CD4-positive, alpha-beta T cell treated with Interleukin-1 beta for 1 hour (primary cell): ENCODE results near the gene SPATA2.

Experiments used
- DNase-seq, 2 donors: peaks; one replicate each; pipeline ENCODE4 v3.0.0-alpha.2; 2020 to 2022

The SPATA2 gene

DNA sequence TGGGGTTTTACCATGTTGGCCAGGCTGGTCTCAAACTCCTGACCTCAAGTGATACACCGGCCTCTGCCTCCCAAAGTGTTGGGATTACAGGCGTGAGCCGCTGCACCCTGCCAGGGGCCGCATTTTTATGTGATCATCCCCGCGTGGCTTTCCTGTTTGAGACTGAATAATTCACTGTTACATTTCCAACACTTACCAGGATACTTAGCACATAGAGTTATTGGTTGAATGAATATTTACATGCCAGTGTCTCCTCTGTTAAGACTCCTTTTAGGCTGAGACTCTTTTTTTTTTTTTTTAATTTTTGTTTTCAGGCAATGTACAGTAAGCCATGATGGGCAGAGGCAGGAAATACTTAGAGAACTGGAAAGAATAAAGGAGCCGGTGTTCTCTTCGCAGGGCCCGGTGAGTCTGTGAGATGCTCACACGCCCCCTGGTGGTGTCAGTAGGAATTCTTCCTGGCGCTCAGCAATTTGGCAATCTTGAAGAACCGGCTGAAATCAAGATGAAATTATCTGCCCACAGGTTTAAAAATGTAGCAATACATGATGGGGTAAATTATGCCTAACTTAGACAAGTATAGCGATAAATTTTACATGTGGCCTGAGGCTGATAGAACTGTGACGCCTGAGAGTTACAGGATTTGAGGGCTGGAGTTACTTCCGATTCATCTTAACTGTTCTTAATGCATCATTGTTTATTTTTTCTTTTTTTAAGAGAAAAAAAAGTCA lies 13.2 kb upstream of the SPATA2 start:
- DNase-seq, result peak; percentile 79 to 85

DNA sequence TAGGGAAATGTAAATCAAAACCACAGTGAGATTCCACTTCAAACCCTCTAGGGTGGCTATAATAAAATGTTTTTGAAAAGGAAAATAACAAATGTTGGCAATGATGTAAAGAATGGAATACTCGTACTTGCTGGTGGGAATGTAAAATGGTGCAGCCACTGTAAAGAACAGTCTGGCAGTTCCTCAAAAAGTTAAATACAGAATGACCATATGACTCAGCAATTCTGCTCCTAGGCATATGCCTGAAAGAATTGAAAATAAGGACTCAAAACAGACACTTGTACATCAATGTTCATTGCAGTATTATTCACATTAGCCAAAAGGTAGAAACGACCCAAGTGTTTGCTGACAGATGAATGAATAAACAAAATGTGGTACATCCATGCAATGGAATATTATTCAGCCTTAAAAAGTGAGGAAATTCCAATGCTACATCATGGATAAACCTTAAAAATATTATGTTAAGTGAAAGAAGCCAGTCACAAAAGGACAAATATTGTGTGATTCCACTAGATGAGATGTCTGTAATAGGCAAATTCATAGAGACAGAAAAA lies 10.6 kb upstream of the SPATA2 start:
- DNase-seq, result no peak

- no peak for DNase-seq
Measured at GRCh38 chr20:49924247-49924646, 8.9 kb upstream of the SPATA2 start.

- no peak for DNase-seq
Measured at GRCh38 chr20:49919461-49919860, 4.1 kb upstream of the SPATA2 start.

DNA sequence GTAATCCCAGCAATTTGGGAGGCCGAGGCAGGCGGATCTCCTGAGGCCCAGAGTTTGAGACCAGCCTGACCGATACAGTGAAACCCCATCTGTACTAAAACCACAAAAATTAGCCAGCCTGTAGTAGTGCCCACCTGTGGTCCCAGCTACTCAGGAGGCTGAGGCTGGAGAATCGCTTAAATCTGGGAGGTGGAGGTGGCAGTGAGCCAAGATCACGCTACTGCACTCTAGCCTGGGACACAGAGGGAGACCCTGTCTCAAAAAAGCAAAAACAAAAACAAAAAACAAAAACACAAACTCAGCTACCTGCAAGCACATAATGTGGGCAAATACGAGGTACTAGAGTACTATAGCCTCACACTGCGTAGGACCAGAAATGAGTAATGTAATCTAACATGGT lies 3.7 kb upstream of the SPATA2 start:
- no peak for DNase-seq

- no peak for DNase-seq
Measured at GRCh38 chr20:49918446-49918845, 3.1 kb upstream of the SPATA2 start.

GRCh38 chr20:49916146-49917002 lies 1.0 kb upstream of the SPATA2 start:
- no peak for DNase-seq

- no peak for DNase-seq
Measured at GRCh38 chr20:49915118-49915379, 280 bp downstream of the SPATA2 start.

- DNase-seq, result peak in 1 of 2 donors; percentile 40
Measured at GRCh38 chr20:49914310-49915117, 815 bp downstream of the SPATA2 start.

DNA sequence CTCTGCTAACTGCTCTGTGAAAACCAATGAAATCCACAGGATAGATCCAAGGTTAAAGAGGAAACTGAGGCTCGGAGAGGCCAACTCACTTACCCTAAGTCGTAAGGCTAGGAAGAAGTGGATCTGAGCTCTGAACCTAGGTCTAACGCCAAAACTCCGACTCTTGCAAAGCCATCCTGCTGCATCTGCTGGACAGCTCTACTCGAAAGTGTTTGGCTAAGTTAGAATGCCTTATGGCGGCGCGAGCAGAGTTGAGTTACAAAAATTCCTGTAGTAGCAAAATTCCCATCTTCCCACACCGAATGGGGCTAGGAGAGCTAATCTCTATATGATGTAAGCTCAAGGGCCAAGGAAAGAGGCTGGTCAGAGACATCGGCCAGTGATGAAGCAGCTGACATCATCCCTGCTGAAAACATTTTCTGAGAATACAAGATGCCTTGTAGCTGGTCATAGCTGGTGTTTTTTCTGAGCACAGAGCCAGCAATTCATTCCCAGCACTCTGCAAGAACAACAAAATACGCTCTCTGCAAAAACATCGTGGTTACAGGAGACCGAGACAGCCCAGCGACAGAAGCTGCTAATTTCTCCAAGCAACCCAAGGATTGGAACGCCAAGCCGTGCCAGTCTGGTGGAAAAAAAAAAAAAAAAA lies 1.8 kb downstream of the SPATA2 start:
- DNase-seq, result no peak

DNA sequence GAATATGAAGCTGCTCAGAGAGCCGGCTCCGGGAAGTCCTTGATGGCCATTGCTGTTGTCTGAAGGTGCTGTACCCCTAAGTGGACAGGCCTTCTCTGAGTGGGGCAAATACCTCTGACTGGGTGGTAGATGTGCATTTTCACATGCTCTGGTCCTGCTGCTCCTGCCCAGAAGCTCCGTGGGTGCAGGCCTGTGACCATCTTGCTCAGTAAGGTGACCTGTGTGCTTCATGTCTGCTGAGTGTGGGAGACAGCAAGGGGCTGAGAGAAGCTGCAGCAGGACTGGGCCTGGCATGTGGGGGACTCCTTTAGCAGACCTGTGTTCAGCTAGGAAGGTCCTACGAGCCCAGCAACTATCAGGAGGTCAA lies 5.0 kb downstream of the SPATA2 start:
- DNase-seq, result no peak

- DNase-seq, result no peak
Measured at GRCh38 chr20:49909499-49910339, 5.6 kb downstream of the SPATA2 start.

- no peak for DNase-seq
Measured at GRCh38 chr20:49908258-49908565, 7.1 kb downstream of the SPATA2 start.

- DNase-seq, result no peak
Measured at GRCh38 chr20:49907405-49908257, 7.7 kb downstream of the SPATA2 start.

DNA sequence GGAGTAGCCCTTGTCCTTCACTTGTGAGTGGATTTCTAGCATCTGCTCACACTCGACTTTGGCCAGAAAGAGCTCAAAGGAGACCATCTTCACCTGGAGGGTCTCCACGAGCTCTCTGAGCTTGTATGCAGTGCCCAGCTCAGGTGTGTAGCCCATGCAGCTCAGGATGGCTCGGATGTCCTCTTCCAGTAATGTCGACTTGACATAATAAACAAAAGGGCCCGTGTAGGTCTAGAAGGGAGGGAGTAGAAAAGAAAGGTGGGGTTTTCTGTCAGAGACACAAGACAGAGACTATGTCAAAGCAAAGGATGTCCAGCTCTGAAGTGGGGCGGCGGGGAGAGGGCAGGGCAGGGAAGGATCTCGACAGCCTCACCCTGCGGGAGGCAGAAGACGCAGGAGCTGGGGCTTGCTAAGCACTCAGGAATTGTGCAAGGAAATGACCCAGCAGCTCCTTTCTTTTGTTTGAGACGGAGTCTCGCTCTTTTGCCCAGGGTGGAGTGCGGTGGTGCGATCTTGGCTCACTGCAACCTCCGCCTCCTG lies 8.6 kb downstream of the SPATA2 start:
- DNase-seq, result no peak

- no peak for DNase-seq
Measured at GRCh38 chr20:49906101-49906604, 9.2 kb downstream of the SPATA2 start.

GRCh38 chr20:49905415-49906091 lies 9.8 kb downstream of the SPATA2 start:
- DNase-seq, result no peak

DNA sequence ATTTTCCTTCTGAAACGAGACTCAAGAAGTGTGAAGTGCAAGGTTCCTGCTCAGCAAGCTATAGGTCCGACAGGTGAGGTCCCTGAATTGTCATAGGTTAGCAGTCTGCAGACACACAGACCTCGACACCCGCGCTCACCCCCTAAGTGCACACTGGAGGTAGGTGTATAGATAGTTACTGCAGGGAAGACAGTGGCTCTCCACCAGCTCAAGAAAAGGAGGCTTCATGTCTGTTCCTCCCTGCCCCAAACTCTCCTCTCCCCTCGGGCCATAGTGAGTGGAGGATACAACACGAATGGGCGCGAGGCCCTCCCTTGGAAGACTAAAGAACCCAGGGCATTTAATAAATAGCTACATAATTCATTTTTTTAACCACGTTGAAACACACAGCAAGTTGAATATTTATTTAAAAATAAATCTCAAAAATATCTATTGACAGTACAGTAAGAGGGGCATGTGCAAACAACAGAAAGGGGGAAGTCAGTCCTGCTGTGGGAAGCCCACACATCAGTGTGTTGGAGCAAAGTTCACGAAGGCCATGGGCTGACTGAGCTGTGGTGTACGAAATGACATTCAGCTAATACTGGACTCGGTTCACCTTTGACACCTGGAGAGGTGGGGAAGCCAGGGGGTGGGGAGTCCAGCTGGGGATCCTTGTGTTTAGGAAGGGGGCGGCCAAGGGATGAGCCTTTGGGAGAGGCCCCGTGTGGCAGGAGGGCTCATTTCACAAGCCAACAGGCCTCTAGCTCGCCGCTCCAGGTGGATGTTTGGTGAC lies 10.7 kb downstream of the SPATA2 start:
- DNase-seq, result no peak

GRCh38 chr20:49901588-49901987 lies 13.7 kb downstream of the SPATA2 start:
- DNase-seq, result no peak
